T-helper 17 cell (primary cell): ENCODE measurements around the gene SLC39A13. TPM values are rescaled to one million over a fixed set of nuclear protein-coding genes. Genes with fewer than 3 reads are reported as not detected.

Source experiments
- ATAC-seq: fragments of 150-1000 bp; cut with Tn5 transposase; 2 replicates; pipeline ENCODE4 v1.10.0; 2021; ENCODE audit warnings: mild to moderate bottlenecking, moderate library complexity
- DNase-seq, 3 donors: peaks; one replicate each; pipeline versions ENCODE4 v3.0.0 to v3.0.0-alpha.2; 2020 to 2021
- H3K9me3 ChIP-seq: one replicate; pipeline ENCODE4 v1.7.0; 2013; ENCODE audit warnings: low read length, mild to moderate bottlenecking; ENCODE audit not compliant: control insufficient read depth, poor library complexity, severe bottlenecking
- H3K27ac Mint-ChIP-seq: one replicate; pipeline ENCODE4 v1.8.0; 2022; ENCODE audit warnings: mild to moderate bottlenecking, moderate library complexity, mixed read lengths
- H3K27me3 Mint-ChIP-seq: one replicate; pipeline ENCODE4 v1.8.0; 2022; ENCODE audit warnings: mixed read lengths
- H3K36me3 Mint-ChIP-seq: one replicate; pipeline ENCODE4 v1.8.0; 2022; ENCODE audit warnings: low read depth, mixed read lengths
- H3K4me1 Mint-ChIP-seq: one replicate; pipeline ENCODE4 v1.8.0; 2022; ENCODE audit warnings: mild to moderate bottlenecking, mixed read lengths
- H3K4me3 Mint-ChIP-seq: one replicate; pipeline ENCODE4 v1.8.0; 2022; ENCODE audit warnings: mild to moderate bottlenecking, moderate library complexity, mixed read lengths
- total RNA-seq, 4 donors: library from RNA in 2 of 4; stranded (reverse) in 2 of 4; gene quantifications; one replicate each; pipeline ENCODE4 v1.2.3 and lab custom pipeline; 2022 to 2026

Gene SLC39A13
- total RNA-seq (10 to 100 TPM; 31.6 to 31.8 TPM), total RNA-seq (lab: John Stamatoyannopoulos, UW) (30.3 to 50.2 reads per million in 2 donors)

GRCh38 chr11:47407746-47408590 is at the start of gene SLC39A13:
Gene SLC39A13, plus strand, starts transcription at chr11:47408590. Its CDS starts 1,505 bp downstream, at chr11:47410095.
- peak within 1 kb of the TSS; percentile 97 for H3K4me3 Mint-ChIP-seq
- H3K9me3 ChIP-seq: no peaks in the 10 kb centered on the region
- DNase-seq: peak; percentile 86 to 87 (median 87)
- peak; percentile 92 for ATAC-seq
- no peaks in the 10 kb centered on the region for H3K36me3 Mint-ChIP-seq
- H3K27ac Mint-ChIP-seq: peak within 1 kb of the TSS; percentile 95
- H3K4me1 Mint-ChIP-seq: peaks cover 20% of the 10 kb centered on the region
- H3K27me3 Mint-ChIP-seq: no peaks in the 10 kb centered on the region

GRCh38 chr11:47358731-47359051 is 49.7 kb upstream of the SLC39A13 start:
- no peak for ATAC-seq
- Mint-ChIP-seq H3K27me3 (no peaks in the 10 kb centered on the region), H3K4me3 (no peak overlapping the region), H3K36me3 (no peaks in the 10 kb centered on the region), H3K4me1 (peaks cover 5% of the 10 kb centered on the region), H3K27ac (no peak overlapping the region)
- no peak for DNase-seq
- no peaks in the 10 kb centered on the region for H3K9me3 ChIP-seq

GRCh38 chr11:47359162-47359561 is 49.2 kb upstream of the SLC39A13 start:
- no peaks in the 10 kb centered on the region for H3K36me3 Mint-ChIP-seq
- ATAC-seq: no peak
- no peaks in the 10 kb centered on the region for H3K9me3 ChIP-seq
- H3K27ac Mint-ChIP-seq: no peak overlapping the region
- H3K4me1 Mint-ChIP-seq: peaks cover 5% of the 10 kb centered on the region
- DNase-seq: no peak
- H3K4me3 Mint-ChIP-seq: no peak overlapping the region
- no peaks in the 10 kb centered on the region for H3K27me3 Mint-ChIP-seq

DNA sequence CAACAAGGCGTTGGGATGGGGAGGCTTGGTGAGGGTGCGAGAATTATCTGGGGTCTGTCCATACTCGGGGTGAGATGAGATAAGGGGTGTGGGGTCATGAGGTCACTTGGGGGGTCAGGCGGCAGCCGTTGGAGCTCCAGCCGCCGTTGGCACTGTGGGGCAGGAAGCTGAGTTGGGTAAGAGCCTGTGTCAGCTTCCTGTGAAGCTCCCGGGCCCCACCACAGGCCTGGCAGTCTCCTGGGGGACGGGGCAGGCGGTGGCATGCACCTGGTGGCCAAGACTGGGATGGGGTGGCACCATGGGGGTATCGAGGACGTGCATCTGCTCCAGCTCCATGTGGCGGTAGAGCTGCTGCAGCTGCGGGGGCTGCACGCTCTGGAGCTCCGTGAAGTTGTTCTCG is 48.8 kb upstream of the SLC39A13 start:
- no peak for DNase-seq
- ATAC-seq: peak; percentile 36
- Mint-ChIP-seq H3K27me3 (peaks cover 3% of the 10 kb centered on the region), H3K36me3 (no peaks in the 10 kb centered on the region), H3K4me3 (no peak overlapping the region), H3K4me1 (peaks cover 5% of the 10 kb centered on the region), H3K27ac (no peak overlapping the region)
- no peaks in the 10 kb centered on the region for H3K9me3 ChIP-seq

DNA sequence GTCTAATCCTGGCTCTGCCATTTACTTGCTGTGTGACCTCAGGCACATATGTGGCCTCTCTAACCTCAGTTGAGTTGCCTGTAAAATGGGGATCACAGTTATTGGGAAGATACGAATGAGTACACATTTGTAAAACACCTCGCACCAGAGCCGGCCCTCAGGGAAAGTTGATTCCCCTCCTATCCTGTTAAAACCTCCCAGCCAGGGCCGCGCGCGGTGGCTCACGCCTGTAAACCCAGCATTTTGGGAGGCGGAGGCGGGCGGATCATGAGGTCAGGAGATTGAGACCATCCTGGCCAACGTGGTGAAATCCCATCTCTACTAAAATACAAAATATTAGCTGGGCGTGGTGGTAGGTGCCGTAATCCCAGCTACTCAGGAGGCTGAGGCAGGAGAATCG is 48.0 kb upstream of the SLC39A13 start:
- no peak for ATAC-seq

DNA sequence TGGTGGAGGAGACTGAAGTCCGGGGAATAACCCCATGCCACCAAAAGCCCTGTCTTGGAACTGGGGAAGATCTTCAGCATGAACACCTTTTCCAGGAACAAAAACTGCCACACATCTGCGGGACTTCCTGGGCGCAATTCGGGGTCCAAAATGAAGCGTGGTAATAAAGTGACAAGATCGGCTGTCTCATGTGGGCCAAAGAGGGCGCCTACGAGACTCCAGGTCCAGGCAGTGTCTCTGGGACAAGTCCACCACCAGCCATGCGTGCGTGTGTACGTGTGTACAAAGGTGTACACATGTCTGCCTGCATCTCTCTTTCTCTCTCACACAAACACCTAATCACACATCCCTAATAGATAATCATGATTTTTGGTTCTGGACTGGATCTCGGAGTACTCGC is 47.0 kb upstream of the SLC39A13 start:
- peaks cover 3% of the 10 kb centered on the region for H3K36me3 Mint-ChIP-seq
- peaks cover 13% of the 10 kb centered on the region for H3K27me3 Mint-ChIP-seq
- H3K4me1 Mint-ChIP-seq: peaks cover 8% of the 10 kb centered on the region
- DNase-seq: no peak
- peak overlapping the region; percentile 11 for H3K27ac Mint-ChIP-seq
- no peak overlapping the region for H3K4me3 Mint-ChIP-seq
- ATAC-seq: no peak
- no peaks in the 10 kb centered on the region for H3K9me3 ChIP-seq

More for the DNA sequence above, 48.0 kb upstream of the SLC39A13 start:
- no peaks in the 10 kb centered on the region for H3K9me3 ChIP-seq
- no peak for DNase-seq
- Mint-ChIP-seq H3K27ac (no peak overlapping the region), H3K4me3 (no peak overlapping the region), H3K27me3 (peaks cover 5% of the 10 kb centered on the region), H3K4me1 (peaks cover 5% of the 10 kb centered on the region), H3K36me3 (no peaks in the 10 kb centered on the region)

DNA sequence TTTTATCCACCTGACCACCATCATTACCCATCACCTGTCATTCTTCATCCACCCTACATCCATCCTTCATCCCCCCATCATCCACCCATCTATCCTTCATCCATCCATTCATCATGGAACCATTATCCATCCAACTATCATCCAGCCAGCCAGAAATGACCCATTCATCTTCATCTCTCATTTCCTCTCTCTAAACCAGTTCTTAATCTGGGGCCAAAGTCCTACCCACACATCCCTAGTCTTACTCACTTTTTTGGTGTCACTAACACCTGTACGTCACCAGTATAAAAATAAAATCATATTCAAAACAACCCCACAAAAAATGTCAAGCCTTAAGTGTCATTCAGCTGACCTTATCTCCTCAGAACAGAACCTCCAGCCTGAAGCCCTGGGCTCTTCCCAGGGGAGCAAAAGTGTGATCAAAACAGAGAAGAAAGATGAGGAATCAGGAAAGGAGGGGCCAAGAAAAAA is 42.3 kb upstream of the SLC39A13 start:
- DNase-seq (no peak), ATAC-seq (no peak)
- Mint-ChIP-seq H3K36me3 (peaks cover 5% of the 10 kb centered on the region), H3K4me3 (no peak overlapping the region), H3K27me3 (peaks cover 13% of the 10 kb centered on the region), H3K27ac (no peak overlapping the region), H3K4me1 (peaks cover 8% of the 10 kb centered on the region)
- H3K9me3 ChIP-seq: no peaks in the 10 kb centered on the region

DNA sequence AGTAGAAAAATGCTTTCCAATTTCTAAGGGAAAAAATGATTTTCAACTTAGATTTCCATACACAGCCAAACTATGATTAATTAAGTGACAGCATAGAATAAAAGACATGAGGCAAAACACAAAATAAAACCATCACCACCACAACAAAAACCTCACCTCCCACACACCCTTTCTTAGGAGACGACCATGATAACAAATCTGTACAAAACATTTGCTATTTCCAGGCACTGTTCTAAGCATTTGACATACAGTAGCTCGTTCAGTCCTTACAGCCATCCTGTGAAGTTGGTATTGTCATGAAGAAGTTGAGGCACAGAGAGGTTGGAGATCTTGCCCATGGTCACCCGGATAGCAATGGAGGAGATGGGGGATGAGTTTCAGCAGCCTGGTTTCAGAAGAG is 38.7 kb upstream of the SLC39A13 start:
- Mint-ChIP-seq H3K4me1 (peaks cover 7% of the 10 kb centered on the region), H3K27ac (no peak overlapping the region), H3K4me3 (no peak overlapping the region), H3K36me3 (peaks cover 5% of the 10 kb centered on the region), H3K27me3 (peaks cover 9% of the 10 kb centered on the region)
- ATAC-seq (no peak), DNase-seq (no peak)
- no peaks in the 10 kb centered on the region for H3K9me3 ChIP-seq

DNA sequence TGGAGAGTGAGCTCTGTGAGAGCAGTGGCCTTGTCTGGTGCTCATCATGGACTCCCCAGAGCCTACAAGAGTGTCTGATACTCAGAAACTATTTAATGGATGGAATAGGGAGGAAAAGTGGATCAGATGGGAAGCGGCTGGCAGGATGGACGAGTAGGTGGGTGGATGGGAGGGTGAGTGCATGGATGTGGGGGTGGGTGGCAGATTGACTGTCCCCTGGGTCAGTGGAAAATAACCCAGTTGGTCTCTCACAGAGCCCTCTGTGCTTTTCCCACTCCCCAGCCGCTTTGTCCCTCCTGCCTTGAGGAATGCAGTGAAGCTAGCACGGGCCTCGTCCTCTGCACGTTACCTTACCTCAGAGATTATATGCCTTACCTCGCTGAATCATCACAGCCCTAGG is 36.0 kb upstream of the SLC39A13 start:
- Mint-ChIP-seq H3K4me3 (no peak overlapping the region), H3K27ac (no peak overlapping the region), H3K4me1 (peaks cover 9% of the 10 kb centered on the region), H3K36me3 (no peaks in the 10 kb centered on the region), H3K27me3 (no peaks in the 10 kb centered on the region)
- DNase-seq (no peak), ATAC-seq (no peak)
- H3K9me3 ChIP-seq: no peaks in the 10 kb centered on the region

GRCh38 chr11:47373876-47374719 is 34.3 kb upstream of the SLC39A13 start:
- no peak overlapping the region for H3K4me3 Mint-ChIP-seq
- H3K36me3 Mint-ChIP-seq: no peaks in the 10 kb centered on the region
- H3K4me1 Mint-ChIP-seq: peaks cover 9% of the 10 kb centered on the region
- no peaks in the 10 kb centered on the region for H3K9me3 ChIP-seq
- DNase-seq: peak; percentile 73 to 84 (median 84)
- no peaks in the 10 kb centered on the region for H3K27me3 Mint-ChIP-seq
- peak; percentile 88 for ATAC-seq
- peak overlapping the region; percentile 21 for H3K27ac Mint-ChIP-seq

DNA sequence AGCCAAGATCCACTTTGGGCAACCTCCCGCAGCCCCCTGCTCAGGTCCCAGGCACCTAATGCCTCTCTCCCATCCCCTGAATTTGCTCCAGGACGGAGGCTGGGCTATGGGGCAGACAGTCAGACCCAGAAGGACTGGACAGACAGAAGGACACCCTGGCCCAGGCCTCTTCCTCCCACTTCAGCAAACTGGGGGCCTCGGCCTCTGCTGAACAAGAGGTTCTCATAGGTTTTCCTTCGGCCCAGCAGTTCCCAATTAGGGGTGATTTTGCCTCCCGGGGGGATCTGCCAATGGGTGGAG is 33.7 kb upstream of the SLC39A13 start:
- H3K4me1 Mint-ChIP-seq: peaks cover 8% of the 10 kb centered on the region
- ATAC-seq: no peak
- no peak overlapping the region for H3K4me3 Mint-ChIP-seq
- no peaks in the 10 kb centered on the region for H3K27me3 Mint-ChIP-seq
- H3K9me3 ChIP-seq: no peaks in the 10 kb centered on the region
- DNase-seq: no peak
- no peaks in the 10 kb centered on the region for H3K36me3 Mint-ChIP-seq
- H3K27ac Mint-ChIP-seq: peak overlapping the region; percentile 21

GRCh38 chr11:47375020-47375419 is 33.4 kb upstream of the SLC39A13 start:
- Mint-ChIP-seq H3K4me1 (peaks cover 6% of the 10 kb centered on the region), H3K4me3 (no peak overlapping the region), H3K36me3 (no peaks in the 10 kb centered on the region), H3K27ac (no peak overlapping the region), H3K27me3 (no peaks in the 10 kb centered on the region)
- H3K9me3 ChIP-seq: no peaks in the 10 kb centered on the region
- DNase-seq (no peak), ATAC-seq (no peak)

DNA sequence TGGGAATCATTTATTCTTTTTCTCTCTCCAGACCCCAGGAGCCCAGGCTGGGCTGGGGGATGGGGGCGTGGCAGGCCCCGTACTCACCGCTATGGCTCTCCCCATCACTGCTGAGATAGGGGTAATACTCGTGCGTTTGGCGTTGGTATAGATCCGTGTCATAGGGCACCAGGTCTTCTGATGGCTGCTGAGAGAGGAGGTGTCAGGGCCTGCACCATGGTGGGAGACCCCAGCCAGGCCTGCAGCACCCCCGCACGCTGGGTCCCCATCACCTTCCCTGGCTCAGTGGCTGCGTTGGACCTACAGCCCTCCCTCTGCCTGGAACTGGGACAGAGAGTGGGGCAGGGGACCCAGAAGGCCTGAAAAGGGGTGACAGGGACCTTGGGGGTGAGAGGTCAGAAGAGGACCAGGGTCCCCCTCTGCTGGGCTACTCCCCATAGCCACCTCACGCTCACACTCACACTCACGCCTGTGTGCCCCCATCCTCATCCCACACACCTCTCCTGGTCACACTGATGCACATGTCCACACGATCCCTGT is 32.8 kb upstream of the SLC39A13 start:
- H3K9me3 ChIP-seq: no peaks in the 10 kb centered on the region
- Mint-ChIP-seq H3K4me1 (peaks cover 5% of the 10 kb centered on the region), H3K4me3 (peak overlapping the region; percentile 56), H3K36me3 (no peaks in the 10 kb centered on the region), H3K27ac (no peak overlapping the region), H3K27me3 (no peaks in the 10 kb centered on the region)
- DNase-seq (no peak), ATAC-seq (no peak)
